Activated CD4-positive, alpha-beta T cell treated with anti-CD3 and anti-CD28 coated beads, Interleukin-2, amount 50 U/mL, for 1 hour (primary cell): Measurements from ENCODE around the gene SEPTIN1.
"Not testable (repeated sequence)": the region's sequence is repeated elsewhere in the genome, so short reads cannot be mapped to it uniquely, and the experiment has no call there.

ENCODE experiments used
- DNase-seq: peaks from one replicate; pipeline ENCODE4 v3.0.0-alpha.2; 2020

Gene SEPTIN1

DNA sequence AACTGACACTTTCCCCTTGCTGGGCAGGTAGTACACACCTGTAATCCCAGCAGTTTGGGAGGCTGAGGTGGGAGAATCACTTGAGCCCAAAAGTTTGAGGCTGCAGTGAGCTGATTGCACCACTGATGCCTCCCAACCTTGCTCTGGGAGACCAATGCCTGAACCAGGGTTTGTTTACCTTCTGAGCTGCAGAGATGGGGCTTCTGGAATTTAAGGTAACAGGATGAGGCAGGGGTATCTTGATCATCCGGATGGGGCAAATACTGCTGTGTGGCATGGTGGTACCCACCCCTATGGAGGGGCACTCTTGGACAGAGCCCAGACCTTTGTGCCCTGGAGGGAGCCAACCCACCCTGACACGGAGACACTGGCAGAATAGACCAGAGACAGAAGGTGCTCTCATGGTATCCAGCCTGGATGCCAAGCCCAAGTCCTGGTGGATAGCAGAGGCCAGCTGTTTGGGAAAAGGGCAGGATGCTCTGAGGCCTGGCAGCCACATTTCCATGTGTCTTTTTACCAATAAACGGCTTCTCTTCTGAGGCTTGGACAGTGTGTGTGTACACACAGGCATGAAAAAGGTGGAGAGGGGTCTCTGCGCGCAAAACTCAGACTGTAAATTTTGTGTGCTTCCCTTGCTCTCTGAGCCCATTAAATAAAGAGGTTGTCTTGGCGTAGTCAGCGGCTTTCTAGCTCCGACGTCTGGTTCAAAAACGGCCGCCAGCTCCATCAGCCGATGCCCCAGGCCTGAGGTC, 17.2 kb upstream of the SEPTIN1 start:
- no peak for DNase-seq

GRCh38 chr16:30398661-30399434, 16.5 kb upstream of the SEPTIN1 start:
- no peak for DNase-seq

GRCh38 chr16:30397776-30398660, 15.7 kb upstream of the SEPTIN1 start:
- DNase-seq, result no peak

GRCh38 chr16:30397056-30397455, 14.7 kb upstream of the SEPTIN1 start:
- no peak for DNase-seq

- DNase-seq, result not testable (repeated sequence)
These were observed 14.3 kb upstream of the SEPTIN1 start for GRCh38 chr16:30396627-30397026.

- no peak for DNase-seq
These were observed 13.7 kb upstream of the SEPTIN1 start for GRCh38 chr16:30395992-30396585.

GRCh38 chr16:30395155-30395991, 13.0 kb upstream of the SEPTIN1 start, which contains the start of gene ZNF48:
ZNF48 (plus strand) TSS chr16:30395420; CDS start chr16:30395795, 375 bp downstream.
- peak; percentile 37 for DNase-seq

GRCh38 chr16:30394592-30395154, 12.3 kb upstream of the SEPTIN1 start:
- DNase-seq, result no peak

GRCh38 chr16:30383521-30383920, 1.2 kb upstream of the SEPTIN1 start:
- DNase-seq, result no peak

DNA sequence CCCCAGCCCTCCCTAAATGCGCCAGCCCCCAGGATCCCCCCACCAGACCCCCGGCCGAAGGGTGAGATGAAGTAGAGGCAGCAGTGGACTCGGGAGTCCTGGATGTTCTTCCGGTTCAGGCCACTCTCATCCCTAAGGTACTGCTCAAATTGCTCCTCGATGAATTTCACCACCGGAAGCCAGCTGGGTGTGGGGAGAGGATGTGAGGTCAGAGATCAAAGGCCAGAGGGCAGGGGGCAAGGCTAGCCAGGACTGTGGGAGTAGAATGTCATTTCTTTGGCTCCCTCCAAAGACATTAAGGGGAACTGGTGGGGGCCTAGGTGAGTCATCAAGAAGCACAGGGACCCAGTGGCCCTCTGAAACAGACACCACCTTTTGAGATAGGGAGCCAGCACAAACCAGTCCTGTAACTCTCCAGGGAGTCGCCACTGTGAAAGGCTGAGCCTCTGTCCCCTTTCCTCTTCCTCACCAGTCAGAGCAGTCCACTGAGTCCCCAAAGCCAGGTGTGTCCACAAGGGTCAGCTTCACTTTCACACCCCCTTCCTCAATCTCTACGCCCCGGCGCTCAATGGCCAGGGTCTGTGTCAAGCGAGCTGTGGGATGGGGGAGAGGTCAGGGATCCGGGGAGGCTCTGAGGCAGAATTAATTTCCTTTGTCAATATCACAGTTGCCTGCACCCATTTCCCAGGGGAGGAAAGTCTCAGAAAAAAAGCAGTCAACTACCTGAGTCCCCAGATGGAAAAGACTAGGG, 895 bp downstream of the SEPTIN1 start:
- DNase-seq, result peak; percentile 36

DNA sequence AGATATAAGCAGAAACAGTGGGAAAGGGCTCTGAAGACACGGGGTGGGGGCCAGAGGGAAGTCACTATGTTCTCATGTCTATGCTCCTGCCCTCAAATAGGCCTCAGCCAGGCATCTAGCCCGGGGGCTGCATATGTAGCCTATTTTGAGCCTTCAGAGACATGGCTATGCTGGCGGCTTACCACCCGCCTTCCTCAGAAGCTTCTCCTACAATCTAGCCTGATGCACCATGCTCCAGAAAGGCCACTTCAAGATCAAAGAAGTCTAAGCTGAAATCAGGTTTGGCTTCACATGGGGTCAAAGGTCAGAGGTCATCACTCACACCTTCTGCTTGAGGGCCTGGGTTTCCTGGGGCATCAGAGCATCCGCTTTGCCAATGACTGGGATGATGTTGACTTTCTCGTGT, 1.6 kb downstream of the SEPTIN1 start:
- no peak for DNase-seq

DNA sequence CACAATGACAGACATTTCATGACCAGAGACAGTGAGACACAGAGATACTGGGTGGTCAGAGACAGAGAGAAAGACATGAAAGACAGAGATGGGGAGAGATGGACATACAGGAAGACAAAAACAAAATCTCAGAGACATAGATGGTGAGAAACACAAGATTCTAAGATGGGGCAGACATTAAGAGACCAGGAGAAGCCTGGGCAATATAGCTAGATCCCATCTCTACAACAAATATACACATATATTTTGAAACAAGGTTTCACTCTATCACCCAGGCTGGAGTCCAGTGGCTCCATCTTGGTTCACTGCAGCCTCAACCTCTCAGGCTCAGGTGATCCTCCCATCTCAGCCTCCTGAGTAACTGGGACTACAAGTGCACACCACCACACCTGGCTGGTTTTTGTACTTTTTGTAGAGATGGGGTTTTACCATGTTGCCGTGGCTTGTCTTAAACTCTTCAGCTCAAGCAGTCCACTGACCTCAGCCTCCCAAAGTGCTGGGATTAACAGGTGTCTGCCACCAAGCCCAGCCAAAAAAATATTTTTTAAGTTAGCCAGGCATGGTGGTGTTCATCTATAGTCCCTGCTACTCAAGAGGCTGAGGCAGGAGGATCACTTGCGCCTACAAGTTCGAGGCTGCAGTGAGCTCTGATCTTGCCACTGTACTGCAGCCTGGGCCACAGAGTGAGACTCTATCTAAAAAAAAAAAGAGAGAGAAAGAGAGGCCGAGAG, 2.1 kb downstream of the SEPTIN1 start:
- no peak for DNase-seq

DNA sequence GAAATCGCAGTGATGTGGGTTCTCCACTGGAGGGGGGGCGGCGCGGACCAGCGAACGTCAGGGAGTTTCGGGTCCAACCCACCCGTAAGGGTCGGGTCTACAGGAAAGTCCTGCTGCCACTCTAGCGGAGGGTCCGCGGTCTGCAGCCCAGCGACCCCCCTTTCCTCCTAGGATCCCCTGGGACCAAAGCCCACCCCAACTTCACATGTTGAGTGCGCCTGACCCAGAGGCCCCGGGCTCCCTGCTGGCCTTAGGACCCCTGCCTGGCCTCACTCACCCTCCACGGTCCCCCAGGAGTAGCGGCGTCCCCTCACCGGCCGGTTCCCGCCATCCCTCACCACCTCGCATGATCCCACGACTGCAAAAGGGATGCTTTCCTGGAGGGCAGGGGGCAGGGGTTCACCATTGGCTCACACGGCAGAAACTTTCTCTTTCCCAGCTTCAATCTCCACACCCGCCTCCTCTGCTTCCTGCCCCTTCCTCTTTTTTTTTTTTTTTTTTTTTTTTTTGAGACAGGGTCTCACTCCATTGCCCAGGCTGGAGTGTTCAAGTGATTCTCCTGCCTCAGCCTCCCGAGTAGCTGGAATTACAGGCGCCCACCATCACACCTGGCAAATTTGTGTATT, 3.1 kb downstream of the SEPTIN1 start:
- DNase-seq, result no peak

DNA sequence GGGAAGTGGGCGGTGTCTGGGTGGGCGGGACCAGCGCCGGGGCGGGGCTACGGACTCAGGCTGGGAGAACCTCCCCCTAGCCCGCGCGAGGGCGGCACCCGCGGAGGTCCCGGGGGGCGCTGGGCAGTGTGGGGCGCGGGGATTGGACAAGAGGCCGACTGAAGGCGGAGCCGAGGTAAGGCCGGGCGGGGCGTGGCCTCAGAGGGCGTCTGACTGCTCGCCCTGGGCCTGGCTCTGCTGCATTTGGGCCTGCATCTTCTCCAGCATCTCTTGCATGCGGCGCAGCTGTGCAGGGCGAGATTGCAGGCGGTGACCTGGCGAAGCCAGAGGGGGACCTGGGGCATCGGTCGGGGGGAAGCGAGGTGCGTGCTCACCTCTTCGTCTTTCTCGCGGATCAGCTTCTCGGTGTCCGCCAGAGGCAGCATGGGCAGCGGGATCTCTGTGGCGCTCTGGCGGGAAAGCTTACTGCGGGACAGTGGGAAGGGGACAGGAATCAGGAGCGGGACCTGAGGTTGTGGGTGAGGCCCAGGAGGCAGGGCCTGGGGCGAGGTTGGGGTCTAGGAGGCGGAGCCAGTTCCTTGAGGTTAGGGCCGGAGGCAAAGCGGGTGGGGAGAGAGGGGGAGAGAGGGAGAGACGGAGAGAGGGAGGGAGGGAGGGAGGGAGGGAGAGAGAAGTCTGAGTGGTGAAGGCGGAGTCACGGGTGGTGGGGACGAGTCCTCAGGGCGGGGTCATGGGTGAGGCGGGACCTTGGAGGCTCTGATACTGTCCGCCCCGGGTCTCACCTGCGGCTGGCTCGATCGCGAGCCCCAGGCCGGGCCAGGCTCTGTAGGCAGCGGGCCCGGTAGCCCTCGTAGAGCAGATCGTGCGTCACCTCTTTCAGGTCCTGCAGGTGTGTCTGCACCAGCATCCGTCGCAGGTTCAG, 3.9 kb downstream of the SEPTIN1 start:
- DNase-seq, result peak; percentile 99

DNA sequence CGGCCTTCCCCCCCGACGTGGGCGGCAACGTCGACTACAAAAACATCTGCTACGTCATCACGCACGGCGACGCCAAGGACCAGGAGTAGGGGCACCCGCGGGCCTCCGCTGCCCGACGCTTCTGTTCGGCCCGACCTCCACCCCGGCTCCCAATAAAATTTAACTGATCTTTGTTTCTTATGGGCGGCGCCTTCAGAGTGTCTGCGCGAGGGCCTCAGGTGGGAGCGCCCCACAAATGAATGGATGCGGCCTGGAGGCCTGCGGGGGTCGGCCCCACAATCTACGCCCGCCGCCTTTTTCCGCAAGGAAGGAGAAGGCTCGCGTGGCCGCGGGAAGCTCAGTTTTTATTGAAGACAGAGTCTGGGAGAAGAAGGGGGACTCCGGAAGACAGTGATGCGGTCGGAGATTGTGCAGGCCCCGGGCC, 4.5 kb downstream of the SEPTIN1 start:
- peak; percentile 91 for DNase-seq

DNA sequence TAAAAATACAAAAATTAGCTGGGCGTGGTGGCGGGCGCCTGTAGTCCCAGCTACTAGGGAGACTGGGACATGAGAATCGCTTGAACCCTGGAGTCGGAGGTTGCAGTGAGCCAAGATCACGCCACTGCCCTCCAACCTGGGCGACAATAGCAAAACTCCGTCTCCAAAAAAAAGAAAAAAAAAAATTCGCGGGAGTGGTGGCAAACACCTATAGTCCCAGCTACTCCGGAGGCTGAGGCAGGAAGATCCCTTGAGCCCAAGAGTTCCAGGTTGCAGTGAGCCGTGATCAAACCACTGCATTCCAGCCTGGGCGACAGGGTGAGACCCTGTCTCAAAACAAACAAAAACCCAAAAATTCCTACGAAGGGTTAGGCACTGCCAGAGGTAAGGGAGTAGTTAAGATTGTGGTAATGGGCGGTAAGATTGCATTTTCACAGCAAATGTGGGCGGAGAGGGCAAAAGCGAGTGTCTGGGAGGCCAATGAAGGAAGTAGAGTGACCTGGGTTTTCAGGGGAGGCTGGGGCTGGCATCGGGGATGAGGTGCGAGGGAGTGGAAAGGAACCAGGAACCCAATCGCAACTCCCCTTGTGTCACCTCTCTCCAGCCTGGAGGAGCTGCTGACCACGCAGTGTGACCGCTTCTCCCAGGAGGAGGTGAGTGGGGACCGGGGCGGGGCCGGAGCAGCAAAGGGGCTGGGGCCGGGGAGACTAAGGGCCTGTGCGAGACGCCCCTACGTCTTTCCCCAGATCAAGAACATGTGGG, 5.1 kb downstream of the SEPTIN1 start:
- DNase-seq, result no peak

- DNase-seq, result no peak
These were observed 5.9 kb downstream of the SEPTIN1 start for GRCh38 chr16:30376461-30376902.
